Measurements from ENCODE around the gene MYO1G.

DNA sequence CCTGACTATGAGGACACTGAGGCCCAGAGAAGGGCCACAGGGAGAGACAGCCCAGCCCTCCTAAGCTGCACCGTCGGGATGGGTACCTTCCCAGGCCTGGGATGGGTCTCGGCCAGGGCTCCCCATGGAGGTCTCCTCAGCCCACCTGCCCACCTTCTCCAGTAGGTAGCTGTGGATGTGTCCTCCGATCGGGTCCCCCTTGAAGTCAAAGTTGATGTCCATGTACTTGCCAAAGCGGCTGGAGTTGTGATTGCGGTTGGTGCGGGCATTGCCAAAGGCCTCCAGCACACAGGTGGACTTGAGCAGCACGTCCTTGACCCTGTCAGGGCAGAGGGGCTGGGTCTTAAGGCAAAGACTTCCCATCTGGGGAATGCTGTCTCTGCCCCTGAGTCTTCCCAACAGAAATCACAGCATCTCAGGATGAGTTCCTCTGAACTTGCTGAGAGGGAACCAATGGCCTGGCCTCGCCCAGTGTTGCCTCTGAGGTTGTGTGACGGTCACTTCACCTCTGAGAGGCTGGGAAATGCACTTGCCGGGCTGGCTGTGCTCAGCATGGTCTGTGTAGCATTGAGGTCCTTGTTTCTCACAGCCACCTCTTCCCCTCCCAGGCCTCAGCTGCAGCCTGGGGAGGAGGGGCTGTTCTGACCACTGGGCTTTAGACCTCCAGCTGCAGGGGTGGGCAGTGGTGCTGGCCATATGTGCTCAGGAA lies 3.3 kb downstream of the MYO1G start:
- TF ChIP-seq, protein P1, sequence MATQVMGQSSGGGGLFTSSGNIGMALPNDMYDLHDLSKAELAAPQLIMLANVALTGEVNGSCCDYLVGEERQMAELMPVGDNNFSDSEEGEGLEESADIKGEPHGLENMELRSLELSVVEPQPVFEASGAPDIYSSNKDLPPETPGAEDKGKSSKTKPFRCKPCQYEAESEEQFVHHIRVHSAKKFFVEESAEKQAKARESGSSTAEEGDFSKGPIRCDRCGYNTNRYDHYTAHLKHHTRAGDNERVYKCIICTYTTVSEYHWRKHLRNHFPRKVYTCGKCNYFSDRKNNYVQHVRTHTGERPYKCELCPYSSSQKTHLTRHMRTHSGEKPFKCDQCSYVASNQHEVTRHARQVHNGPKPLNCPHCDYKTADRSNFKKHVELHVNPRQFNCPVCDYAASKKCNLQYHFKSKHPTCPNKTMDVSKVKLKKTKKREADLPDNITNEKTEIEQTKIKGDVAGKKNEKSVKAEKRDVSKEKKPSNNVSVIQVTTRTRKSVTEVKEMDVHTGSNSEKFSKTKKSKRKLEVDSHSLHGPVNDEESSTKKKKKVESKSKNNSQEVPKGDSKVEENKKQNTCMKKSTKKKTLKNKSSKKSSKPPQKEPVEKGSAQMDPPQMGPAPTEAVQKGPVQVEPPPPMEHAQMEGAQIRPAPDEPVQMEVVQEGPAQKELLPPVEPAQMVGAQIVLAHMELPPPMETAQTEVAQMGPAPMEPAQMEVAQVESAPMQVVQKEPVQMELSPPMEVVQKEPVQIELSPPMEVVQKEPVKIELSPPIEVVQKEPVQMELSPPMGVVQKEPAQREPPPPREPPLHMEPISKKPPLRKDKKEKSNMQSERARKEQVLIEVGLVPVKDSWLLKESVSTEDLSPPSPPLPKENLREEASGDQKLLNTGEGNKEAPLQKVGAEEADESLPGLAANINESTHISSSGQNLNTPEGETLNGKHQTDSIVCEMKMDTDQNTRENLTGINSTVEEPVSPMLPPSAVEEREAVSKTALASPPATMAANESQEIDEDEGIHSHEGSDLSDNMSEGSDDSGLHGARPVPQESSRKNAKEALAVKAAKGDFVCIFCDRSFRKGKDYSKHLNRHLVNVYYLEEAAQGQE (IDR thresholded peaks at IDR 0.05) = no peak
- TF ChIP-seq ATF3 (IDR thresholded peaks at IDR 0.05) (no peak), ZBTB33 (IDR thresholded peaks at IDR 0.05) (no peak), CTCF (IDR thresholded peaks at IDR 0.05; ENCODE audit: low read depth, low read length, missing input control) (no peak), SP1 (IDR thresholded peaks at IDR 0.05) (no peak), JUND (IDR thresholded peaks at IDR 0.05) (no peak)

Data from liver (tissue), 3 donors.